Left lung (tissue), 10 donors: ENCODE results near the gene COX17. TPM values are rescaled to one million over a fixed set of nuclear protein-coding genes. Genes with fewer than 3 reads are reported as not detected.

ENCODE experiments used
- ATAC-seq: fragments of 200-7000 bp; cut with Tn5 transposase; one replicate; pipeline ENCODE4 v1.9.1; 2020; ENCODE audit warnings: moderate library complexity
- DNase-seq, 4 donors: peaks; one replicate each; pipeline ENCODE4 v3.0.0-alpha.2; 2013 to 2020
- H3K27ac ChIP-seq, 2 donors: fragments of 200-600 bp; sonication (generic) in 1 of 2; one replicate each; pipeline versions ENCODE4 v1.5.0 to v1.8.0; 2020 to 2021
- H3K27me3 ChIP-seq, 2 donors: fragments of 200-600 bp; sonication (generic) in 1 of 2; one replicate each; pipeline versions ENCODE4 v1.5.0 to v1.8.0; 2020 to 2021
- H3K36me3 ChIP-seq, 2 donors: fragments of 200-600 bp; sonication (generic) in 1 of 2; one replicate each; pipeline versions ENCODE4 v1.5.0 to v1.8.0; 2020 to 2021
- H3K4me1 ChIP-seq, 2 donors: fragments of 200-600 bp; one replicate each; pipeline ENCODE4 v1.8.0; 2021
- H3K4me3 ChIP-seq, 2 donors: fragments of 200-600 bp; sonication (generic) in 1 of 2; one replicate each; pipeline versions ENCODE4 v1.5.0 to v1.8.0; 2020 to 2021; ENCODE audit warnings: mild to moderate bottlenecking in 1 of 2
- H3K9me3 ChIP-seq, 2 donors: fragments of 200-600 bp; sonication (generic) in 1 of 2; one replicate each; pipeline versions ENCODE4 v1.5.0 to v1.8.0; 2020 to 2021
- intact Hi-C, 2 donors: fragments of 100-400 bp; cut with DNase I; formaldehyde crosslinking; loops; one replicate each; pipeline versions ENCODE4 v1.11.2 to v1.14.2; 2022
- polyA plus RNA-seq, 6 donors: library from polyadenylated mRNA; unstranded; fragments of 120-200 nt; gene quantifications; one replicate each; pipeline ENCODE4 v1.2.1, GENCODE V29; 2013; ENCODE audit not compliant: insufficient read length in 6 of 6
- total RNA-seq, 2 donors: library from RNA; stranded (reverse); fragmentation: NEBNext Ultra II Directional; extraction: Animal tissue kit (Norgen Biotek cat#: 25700); gene quantifications; one replicate each; pipeline ENCODE4 v1.2.1, GENCODE V29; 2021
- TF ChIP-seq, protein P1 (sequence below), 2 donors: fragments of 200-600 bp; sonication (generic) in 1 of 2; IDR thresholded peaks; one replicate each; pipeline versions ENCODE4 v1.5.0 to v1.8.0; 2021; ENCODE audit warnings: antibody characterized with exemption in 2 of 2
- donor health status: DM: no; HTN: yes; CAD: no.
- donor health status: DM: no; HTN: no; CAD: no.

Gene COX17
- total and polyA plus RNA-seq, 8 donors: 23.6 to 49.6 (median 29.6) TPM

DNA sequence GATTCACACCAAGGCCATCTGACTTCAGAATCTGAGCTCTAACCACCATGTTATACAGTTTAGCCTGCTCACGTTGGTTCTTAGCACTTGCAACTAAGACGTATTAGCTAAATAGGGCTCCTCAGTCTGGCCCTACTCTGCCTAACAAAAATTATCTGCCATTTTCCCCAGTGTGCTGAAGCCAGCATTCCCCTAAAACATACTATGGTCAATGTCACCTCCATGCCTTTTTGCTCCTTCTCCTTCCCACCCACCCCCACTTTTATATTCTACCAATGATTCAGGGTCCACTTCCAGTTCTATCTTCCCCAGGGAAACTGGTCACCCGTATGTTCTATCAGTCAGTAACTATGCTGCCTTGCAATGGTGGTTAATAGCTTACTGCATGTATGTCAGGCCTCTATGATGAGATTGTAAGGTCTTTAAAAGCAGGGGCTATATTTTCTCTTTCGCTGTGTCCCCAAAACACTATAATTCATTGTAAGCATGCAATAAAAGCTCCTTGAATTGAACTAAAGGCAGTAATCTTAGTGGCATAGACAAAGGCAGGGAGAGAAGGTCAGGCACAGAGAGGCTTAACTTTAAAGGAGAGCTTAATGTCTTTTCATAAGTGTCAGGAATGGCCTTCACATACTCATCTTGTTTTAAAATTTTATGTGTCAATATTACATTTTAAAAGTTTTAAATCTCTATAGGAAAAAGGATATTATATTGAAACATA is 40.2 kb downstream of the COX17 start:
- TF ChIP-seq, protein P1, sequence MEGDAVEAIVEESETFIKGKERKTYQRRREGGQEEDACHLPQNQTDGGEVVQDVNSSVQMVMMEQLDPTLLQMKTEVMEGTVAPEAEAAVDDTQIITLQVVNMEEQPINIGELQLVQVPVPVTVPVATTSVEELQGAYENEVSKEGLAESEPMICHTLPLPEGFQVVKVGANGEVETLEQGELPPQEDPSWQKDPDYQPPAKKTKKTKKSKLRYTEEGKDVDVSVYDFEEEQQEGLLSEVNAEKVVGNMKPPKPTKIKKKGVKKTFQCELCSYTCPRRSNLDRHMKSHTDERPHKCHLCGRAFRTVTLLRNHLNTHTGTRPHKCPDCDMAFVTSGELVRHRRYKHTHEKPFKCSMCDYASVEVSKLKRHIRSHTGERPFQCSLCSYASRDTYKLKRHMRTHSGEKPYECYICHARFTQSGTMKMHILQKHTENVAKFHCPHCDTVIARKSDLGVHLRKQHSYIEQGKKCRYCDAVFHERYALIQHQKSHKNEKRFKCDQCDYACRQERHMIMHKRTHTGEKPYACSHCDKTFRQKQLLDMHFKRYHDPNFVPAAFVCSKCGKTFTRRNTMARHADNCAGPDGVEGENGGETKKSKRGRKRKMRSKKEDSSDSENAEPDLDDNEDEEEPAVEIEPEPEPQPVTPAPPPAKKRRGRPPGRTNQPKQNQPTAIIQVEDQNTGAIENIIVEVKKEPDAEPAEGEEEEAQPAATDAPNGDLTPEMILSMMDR (IDR thresholded peaks at IDR 0.05): no peak
- intact Hi-C loops: no loop called here
- Histone ChIP-seq H3K27ac (peak overlapping the region; percentile 82 to 93), H3K36me3 (peaks cover 0 to 3% of the 10 kb centered on the region in 2 donors), H3K4me3 (no peak overlapping the region), H3K9me3 (no peaks in the 10 kb centered on the region), H3K4me1 (peaks cover 0 to 36% of the 10 kb centered on the region in 2 donors), H3K27me3 (no peaks in the 10 kb centered on the region)
- no peak for DNase-seq
- ATAC-seq: no peak

DNA sequence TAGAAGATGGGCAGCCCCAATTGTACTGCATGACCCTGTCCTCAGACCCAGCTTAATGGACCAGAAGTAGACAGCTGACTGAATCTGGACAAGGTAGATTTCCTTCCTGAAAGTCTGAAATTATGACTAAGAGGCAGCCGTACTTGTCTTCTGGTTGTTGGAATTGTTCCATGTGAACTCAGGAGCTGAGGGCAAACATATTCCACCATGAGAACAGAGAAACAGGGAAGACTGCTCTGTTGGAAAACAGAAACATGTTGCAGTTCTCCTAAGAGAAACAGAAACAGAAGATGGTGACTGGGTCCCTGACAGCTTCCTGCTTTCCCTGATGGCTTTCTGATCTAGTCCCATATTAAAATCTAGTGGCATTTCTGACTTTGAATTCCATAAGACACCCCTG is 41.0 kb downstream of the COX17 start:
- no peak for DNase-seq
- no peaks in the 10 kb centered on the region for H3K9me3 ChIP-seq
- intact Hi-C loops: no loop called here
- no peak for ATAC-seq
- no peaks in the 10 kb centered on the region for H3K36me3 ChIP-seq
- H3K27me3 ChIP-seq: no peaks in the 10 kb centered on the region
- H3K4me3 ChIP-seq: no peak overlapping the region
- H3K4me1 ChIP-seq: peaks cover 0 to 39% of the 10 kb centered on the region in 2 donors
- H3K27ac ChIP-seq: peak overlapping the region; percentile 82 to 93
- TF ChIP-seq, protein P1 (IDR thresholded peaks at IDR 0.05): no peak

- intact Hi-C loops: no loop called here
- no peak for ATAC-seq
Observed at GRCh38 chr3:119635719-119636118, 41.5 kb downstream of the COX17 start.

DNA sequence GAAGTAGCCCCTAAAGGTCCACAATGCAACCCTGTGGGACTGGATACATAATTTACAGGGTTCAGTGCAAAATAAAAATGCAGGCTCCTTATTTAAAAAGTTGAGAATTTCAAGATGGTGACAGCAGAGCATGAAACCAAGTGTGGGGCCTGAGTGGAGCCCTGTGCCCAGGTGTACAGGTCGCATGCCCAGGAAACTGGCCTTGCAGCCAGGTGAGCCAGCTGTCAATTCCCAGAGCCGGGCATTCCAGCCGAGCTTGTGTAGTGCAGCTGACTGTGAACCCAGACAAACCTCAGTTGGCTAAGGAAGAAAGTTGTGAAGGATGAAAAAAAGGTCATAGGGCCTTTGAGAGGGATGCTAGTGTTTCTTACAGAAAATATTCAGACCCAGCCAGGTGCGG is 44.4 kb downstream of the COX17 start:
- Histone ChIP-seq H3K27me3 (no peaks in the 10 kb centered on the region), H3K27ac (no peak overlapping the region), H3K4me1 (peaks cover 11 to 56% of the 10 kb centered on the region in 2 donors), H3K9me3 (no peaks in the 10 kb centered on the region), H3K36me3 (no peaks in the 10 kb centered on the region), H3K4me3 (no peak overlapping the region)
- intact Hi-C loops: no loop called here
- TF ChIP-seq, protein P1 (IDR thresholded peaks at IDR 0.05): no peak
- ATAC-seq (no peak), DNase-seq (no peak)

More at GRCh38 chr3:119635719-119636118, 41.5 kb downstream of the COX17 start:
- no peaks in the 10 kb centered on the region for H3K36me3 ChIP-seq
- no peak overlapping the region for H3K4me3 ChIP-seq
- H3K4me1 ChIP-seq: peaks cover 2 to 44% of the 10 kb centered on the region in 2 donors
- TF ChIP-seq, protein P1 (IDR thresholded peaks at IDR 0.05): no peak
- DNase-seq: no peak
- H3K9me3 ChIP-seq: no peaks in the 10 kb centered on the region
- H3K27me3 ChIP-seq: no peaks in the 10 kb centered on the region
- H3K27ac ChIP-seq: peak overlapping the region; percentile 82 to 93

DNA sequence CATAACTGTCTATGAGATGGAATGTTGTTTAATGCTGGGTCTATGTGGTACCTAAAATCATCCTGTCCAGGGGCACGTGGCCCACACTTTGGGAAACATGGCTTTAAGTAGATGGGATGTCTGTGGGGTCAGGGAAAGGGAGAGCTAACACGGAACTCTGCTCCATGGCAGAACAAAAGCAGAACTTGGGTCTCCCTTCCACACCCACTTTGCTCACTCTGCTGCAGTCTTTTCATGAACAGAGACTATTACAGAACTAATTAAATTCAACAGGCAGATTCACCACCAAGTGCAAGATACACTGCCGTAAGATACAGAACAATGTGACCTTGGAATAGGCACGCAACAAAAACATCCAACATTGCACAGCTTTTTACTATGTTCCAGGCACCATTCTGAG is 45.0 kb downstream of the COX17 start:
- ATAC-seq: no peak
- intact Hi-C loops: no loop called here
- H3K4me1 ChIP-seq: peaks cover 11 to 56% of the 10 kb centered on the region in 2 donors

More for the DNA sequence above, 45.0 kb downstream of the COX17 start:
- TF ChIP-seq, protein P1 (IDR thresholded peaks at IDR 0.05): no peak
- DNase-seq: no peak
- H3K4me3 ChIP-seq: no peak overlapping the region
- H3K9me3 ChIP-seq: no peaks in the 10 kb centered on the region
- no peaks in the 10 kb centered on the region for H3K27me3 ChIP-seq
- peak overlapping the region in 1 of 2 donors; percentile 74 for H3K27ac ChIP-seq
- no peaks in the 10 kb centered on the region for H3K36me3 ChIP-seq
